ENCODE results near the gene MYL12A. TPM values are rescaled to one million over a fixed set of nuclear protein-coding genes. Genes with fewer than 3 reads are reported as not detected.
"Not testable (repeated sequence)": the region's sequence is repeated elsewhere in the genome, so short reads cannot be mapped to it uniquely, and the experiment has no call there.

Gene MYL12A
- 648 and 690 TPM in 2 replicates for total RNA-seq (2014; rRNA removed)
- polyA plus RNA-seq (2012): 931 TPM

DNA sequence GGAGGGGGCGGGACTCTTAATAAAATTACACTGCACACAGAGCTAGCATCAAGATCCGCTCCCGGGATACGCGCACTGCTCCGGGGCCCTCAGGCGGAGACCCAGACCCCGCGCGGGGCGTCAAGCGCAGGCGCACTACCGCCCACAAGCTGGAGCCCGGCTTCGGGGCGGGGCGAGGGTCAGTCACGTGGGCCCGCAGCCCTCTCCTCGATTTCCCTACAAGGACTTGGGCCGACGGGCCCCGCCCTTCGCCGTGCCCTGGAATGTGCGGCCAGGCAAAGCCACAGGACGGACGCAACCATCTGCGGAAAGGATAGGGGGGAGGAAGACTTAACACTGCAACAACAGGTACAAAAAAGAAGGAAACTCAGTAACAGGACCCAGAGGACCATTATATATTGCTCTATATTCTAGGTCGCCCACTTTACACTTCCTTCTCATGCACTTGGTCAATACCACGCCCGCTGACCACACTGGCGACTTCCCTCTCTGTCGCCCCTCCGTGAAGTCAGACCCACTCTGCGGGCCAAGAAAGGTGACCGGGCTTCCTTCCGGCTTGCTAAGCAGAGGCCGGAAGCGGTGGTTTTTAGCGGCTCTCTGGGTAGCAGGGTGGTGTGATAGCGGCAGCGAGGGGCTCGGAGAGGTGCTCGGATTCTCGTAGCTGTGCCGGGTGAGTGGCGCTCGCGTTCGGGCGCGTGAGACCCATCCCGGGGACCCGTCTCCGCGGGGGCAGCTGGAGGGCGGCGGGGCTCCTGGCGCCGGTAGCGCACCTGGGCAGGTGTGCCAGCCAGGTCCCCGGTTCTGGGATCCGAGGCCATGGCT is at the start of gene MYL12A:
Gene MYL12A, plus strand, starts transcription at position 562 of the 822 bp plus-strand sequence. CDS start 5,447 bp downstream, outside the sequence.
- DNase-seq (ENCODE audit: low read depth): peak; percentile 96

- DNase-seq (ENCODE audit: low read depth): not testable (repeated sequence)
These were observed 49.2 kb upstream of the MYL12A start for GRCh38 chr18:3198260-3198860.

GRCh38 chr18:3199942-3200645 is 47.5 kb upstream of the MYL12A start:
- no peak for DNase-seq (ENCODE audit: low read depth)

DNA sequence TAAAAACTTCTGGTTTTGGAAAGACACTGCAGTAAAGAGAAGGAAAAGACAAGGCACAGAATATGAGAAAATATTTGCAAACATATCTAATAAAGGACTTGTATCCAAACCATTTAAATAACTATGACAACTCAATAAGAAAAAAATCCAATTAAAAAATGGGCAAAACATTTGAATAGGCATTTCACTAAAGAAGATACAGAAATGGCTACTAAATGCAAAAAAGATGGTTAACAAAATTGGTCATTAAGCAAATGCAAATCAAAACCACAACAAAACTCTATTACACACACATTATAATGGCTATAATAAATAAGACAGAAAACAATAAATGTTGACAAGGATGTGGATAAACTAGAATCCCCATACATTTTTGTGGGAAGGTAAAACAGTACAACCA is 42.4 kb upstream of the MYL12A start:
- DNase-seq (ENCODE audit: low read depth): no peak

DNA sequence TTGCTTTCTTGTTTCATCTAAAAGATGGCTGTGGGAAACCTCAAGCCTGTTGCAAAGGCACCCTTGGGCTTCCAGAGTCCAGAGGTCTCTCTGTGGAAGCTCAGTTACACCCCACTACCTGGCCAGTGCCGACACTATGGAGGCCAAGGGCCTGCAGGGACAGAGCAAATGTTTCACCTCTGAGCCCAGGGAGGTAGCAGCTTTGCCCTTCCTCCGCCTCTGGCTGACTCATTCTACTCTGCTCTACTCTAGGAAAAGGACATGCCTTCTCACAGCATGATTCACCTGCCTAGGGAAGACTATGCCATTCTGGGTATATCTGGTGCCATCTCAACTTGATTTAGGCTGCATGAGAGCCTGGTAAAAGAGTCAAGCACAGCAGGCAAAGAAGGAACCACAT is 40.0 kb upstream of the MYL12A start:
- peak; percentile 14 for DNase-seq (ENCODE audit: low read depth)

DNA sequence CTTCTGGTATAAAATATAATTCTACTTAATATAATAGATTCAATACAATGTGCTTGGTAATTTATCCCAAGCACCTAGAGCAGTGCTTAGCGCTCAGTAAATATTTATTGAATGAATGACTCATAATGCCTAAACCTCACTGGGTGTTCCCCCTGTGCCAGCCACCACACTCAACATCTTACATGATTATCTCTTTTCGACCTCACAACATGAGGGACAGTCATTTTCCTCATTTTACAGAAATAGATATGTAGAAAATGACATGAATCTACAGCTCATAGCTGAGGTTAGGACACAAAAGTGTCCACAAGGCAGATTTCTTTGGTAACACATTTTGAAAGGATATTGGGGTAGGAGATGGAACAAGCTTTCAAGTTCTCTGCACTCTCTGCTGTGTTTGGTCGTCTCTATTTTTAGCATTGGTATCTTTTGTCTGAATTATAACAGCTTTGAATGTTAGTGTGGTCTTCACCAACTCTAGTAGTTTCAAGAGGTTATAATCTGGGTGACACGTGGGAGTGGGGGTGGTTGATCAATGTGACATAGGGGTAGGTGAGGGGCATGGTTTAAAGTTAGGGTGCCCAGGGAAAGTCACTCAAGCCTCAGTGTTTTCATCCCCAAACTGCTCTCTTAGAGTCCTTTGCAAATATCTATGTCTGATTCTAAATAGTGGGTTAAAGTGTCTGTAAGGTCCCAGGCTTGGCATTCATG is 37.6 kb upstream of the MYL12A start:
- DNase-seq (ENCODE audit: low read depth): no peak

- peak; percentile 45 for DNase-seq (ENCODE audit: low read depth)
These were observed 36.2 kb upstream of the MYL12A start for GRCh38 chr18:3211236-3211992.

DNA sequence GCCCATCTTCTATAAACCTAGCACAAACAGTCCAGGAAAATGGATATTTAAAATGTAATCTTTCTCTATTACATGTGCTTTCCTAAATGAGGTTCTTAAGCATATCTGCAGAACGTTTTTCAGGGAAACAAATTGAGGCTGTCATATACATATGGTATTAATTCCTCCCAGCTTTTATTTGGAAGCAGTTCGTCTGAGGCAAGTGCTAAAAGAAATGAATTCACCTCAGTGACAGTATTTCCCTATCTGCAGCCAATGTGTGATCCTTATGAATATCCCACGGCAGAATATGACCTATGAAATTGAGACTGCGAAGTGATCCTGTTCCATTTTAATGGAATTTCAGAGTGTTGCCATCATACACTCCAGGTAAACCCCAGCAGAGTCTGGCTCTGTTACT is 34.9 kb upstream of the MYL12A start:
- no peak for DNase-seq (ENCODE audit: low read depth)

GRCh38 chr18:3213300-3214059 is 34.1 kb upstream of the MYL12A start:
- DNase-seq (ENCODE audit: low read depth): peak; percentile 1

- DNase-seq (ENCODE audit: low read depth): no peak
These were observed 32.6 kb upstream of the MYL12A start for GRCh38 chr18:3214855-3215637.

- DNase-seq (ENCODE audit: low read depth): no peak
These were observed 30.6 kb upstream of the MYL12A start for GRCh38 chr18:3216987-3217386.

- DNase-seq (ENCODE audit: low read depth): peak; percentile 19
These were observed 29.5 kb upstream of the MYL12A start for GRCh38 chr18:3217948-3218647.

DNA sequence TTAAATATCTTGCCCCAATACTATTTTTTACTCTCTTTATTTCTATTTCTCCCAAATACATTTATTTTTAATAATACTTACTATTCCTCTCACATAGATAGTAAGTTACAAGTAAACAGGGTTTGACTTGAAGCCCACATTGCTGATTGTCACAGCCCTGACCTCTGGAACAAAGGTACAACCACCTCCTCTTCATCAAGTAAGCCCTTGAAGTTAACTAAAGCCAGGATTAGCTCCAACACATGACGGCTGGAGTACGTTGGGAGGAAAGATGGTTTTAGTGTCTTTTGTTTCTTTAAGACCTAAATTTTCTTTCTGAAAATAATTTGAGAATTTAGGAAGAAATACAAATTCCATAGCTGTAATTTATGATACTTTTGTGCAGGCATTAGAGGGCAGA is 28.8 kb upstream of the MYL12A start:
- DNase-seq (ENCODE audit: low read depth): no peak

DNA sequence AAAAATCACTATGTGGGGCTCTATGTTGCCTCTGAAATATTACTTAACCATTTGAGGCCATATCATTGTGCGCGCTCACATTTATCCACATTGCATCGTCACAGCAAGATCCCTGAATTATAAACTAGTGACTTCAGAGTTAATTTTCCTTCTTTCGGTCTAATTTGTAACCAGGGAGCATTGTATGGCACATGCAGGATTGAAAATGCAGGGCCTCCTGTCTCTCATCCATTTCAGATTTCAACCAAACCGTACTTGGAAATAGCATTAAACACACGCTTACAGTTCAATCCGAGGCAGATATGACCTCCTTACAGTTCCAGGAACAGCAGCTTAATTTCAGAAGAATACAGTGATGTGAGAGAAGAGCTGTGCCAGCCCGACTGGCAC is 28.4 kb upstream of the MYL12A start:
- DNase-seq (ENCODE audit: low read depth): no peak

DNA sequence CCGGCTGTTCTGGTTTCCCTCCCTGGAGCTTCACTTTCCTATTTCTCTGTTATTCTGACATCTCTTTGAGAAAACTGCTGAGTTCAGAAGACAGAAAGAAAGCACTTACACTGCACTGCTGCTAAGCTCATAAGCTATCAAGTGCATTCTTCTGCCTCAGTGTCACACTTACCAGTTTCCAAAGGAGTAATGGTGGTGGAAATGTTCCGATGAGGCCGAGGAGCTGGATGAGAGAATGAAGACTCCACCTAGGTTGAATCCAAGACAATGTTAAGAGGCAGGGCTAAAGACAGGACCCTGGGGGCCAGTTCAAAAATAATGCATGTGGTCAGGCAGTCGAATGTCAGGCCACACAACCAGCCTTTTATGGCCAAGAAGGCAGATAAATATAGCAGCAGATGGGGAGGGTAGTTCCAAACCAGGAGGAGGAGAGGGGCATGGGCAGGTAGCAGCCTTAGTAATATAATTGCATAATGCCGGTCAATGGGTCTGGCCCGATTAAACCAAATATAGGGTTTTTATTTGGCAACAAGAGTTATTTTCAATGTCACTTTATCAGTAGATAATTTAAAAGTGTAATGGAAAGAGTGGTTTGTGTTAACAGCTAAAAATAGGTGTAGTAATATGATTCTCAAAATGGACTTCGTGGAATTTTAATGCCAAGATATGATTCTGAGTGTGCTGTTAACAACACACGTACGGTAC is 27.8 kb upstream of the MYL12A start, which contains the start of gene MYOM1:
Gene MYOM1, minus strand, starts transcription at position 338 of the 705 bp plus-strand sequence. CDS start 4,745 bp downstream, outside the sequence.
- no peak for DNase-seq (ENCODE audit: low read depth)

GRCh38 chr18:3220868-3221267 is 26.7 kb upstream of the MYL12A start:
- not testable (repeated sequence) for DNase-seq (ENCODE audit: low read depth)

- DNase-seq (ENCODE audit: low read depth): no peak
These were observed 26.1 kb upstream of the MYL12A start for GRCh38 chr18:3221496-3221895.

- no peak for DNase-seq (ENCODE audit: low read depth)
These were observed 24.2 kb upstream of the MYL12A start for GRCh38 chr18:3223356-3223755.
